ENCODE results near the gene TP53I11.

The TP53I11 gene

GRCh38 chr11:44931466-44931865, 19.2 kb downstream of the TP53I11 start:
- no peak for DNase-seq (ENCODE audit: insufficient read length)
- TF ChIP-seq POLR2AphosphoS5 (IDR thresholded peaks at IDR 0.05; ENCODE audit: low read depth, low read length) (no peak), POLR2A (IDR thresholded peaks at IDR 0.05; ENCODE audit: low read depth, low read length) (no peak), TAF1 (IDR thresholded peaks at IDR 0.05; ENCODE audit: borderline replicate concordance, low read depth, low read length) (no peak)
- FAIRE-seq = no peak

GRCh38 chr11:44930588-44931302, 19.9 kb downstream of the TP53I11 start:
- TF ChIP-seq TAF1 (IDR thresholded peaks at IDR 0.05; ENCODE audit: borderline replicate concordance, low read depth, low read length) = no peak
- DNase-seq (ENCODE audit: insufficient read length) (no peak), FAIRE-seq (no peak)

- DNase-seq (ENCODE audit: insufficient read length) = no peak
- TF ChIP-seq POLR2AphosphoS5 (IDR thresholded peaks at IDR 0.05; ENCODE audit: low read depth, low read length) = no peak
- FAIRE-seq = no peak
Measured at GRCh38 chr11:44928816-44929215, 21.9 kb downstream of the TP53I11 start.

GRCh38 chr11:44928144-44928543, 22.5 kb downstream of the TP53I11 start:
- no peak for TF ChIP-seq POLR2A (IDR thresholded peaks at IDR 0.05; ENCODE audit: low read depth, low read length)
- TF ChIP-seq TAF1 (IDR thresholded peaks at IDR 0.05; ENCODE audit: borderline replicate concordance, low read depth, low read length) = no peak
- TF ChIP-seq POLR2AphosphoS5 (IDR thresholded peaks at IDR 0.05; ENCODE audit: low read depth, low read length) = no peak
- FAIRE-seq = no peak
- no peak for DNase-seq (ENCODE audit: insufficient read length)

DNA sequence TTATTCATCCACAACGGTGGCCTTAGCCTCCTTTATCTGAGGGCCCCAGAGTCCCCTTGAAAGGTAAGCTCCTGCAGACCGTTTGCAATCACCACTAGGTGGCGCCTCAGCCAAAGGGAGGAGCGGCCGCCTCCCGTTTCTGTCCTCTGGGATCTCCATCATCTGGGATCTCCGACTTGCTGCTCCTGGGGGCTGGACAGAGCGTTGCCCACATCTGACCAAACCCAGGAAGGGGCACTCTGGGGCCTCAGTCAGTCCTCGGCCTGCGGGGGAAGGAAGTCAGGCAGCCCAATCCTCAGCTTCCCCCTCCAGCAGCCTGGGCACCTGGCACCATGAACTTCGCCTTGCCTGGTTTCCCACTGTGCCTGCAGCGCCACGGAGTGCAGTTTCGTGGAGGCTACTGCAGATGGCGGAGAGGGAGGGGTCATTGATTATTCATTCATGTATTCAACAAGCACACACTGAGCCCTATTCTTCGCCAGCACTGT, 23.5 kb downstream of the TP53I11 start:
- DNase-seq (ENCODE audit: insufficient read length) (peak; percentile 56), FAIRE-seq (peak; percentile 86)
- TF ChIP-seq POLR2AphosphoS5 (IDR thresholded peaks at IDR 0.05; ENCODE audit: low read depth, low read length) (no peak), POLR2A (IDR thresholded peaks at IDR 0.05; ENCODE audit: low read depth, low read length) (no peak), TAF1 (IDR thresholded peaks at IDR 0.05; ENCODE audit: borderline replicate concordance, low read depth, low read length) (no peak)

GRCh38 chr11:44926036-44926435, 24.6 kb downstream of the TP53I11 start:
- DNase-seq (ENCODE audit: insufficient read length) (no peak), FAIRE-seq (no peak)

GRCh38 chr11:44923806-44924205, 26.9 kb downstream of the TP53I11 start:
- TF ChIP-seq POLR2AphosphoS5 (IDR thresholded peaks at IDR 0.05; ENCODE audit: low read depth, low read length) (no peak), POLR2A (IDR thresholded peaks at IDR 0.05; ENCODE audit: low read depth, low read length) (no peak), TAF1 (IDR thresholded peaks at IDR 0.05; ENCODE audit: borderline replicate concordance, low read depth, low read length) (no peak)
- DNase-seq (ENCODE audit: insufficient read length) = no peak

More at GRCh38 chr11:44926036-44926435, 24.6 kb downstream of the TP53I11 start:
- TF ChIP-seq POLR2AphosphoS5 (IDR thresholded peaks at IDR 0.05; ENCODE audit: low read depth, low read length) (no peak), TAF1 (IDR thresholded peaks at IDR 0.05; ENCODE audit: borderline replicate concordance, low read depth, low read length) (no peak), POLR2A (IDR thresholded peaks at IDR 0.05; ENCODE audit: low read depth, low read length) (no peak)

GRCh38 chr11:44923115-44923514, 27.6 kb downstream of the TP53I11 start:
- TF ChIP-seq POLR2AphosphoS5 (IDR thresholded peaks at IDR 0.05; ENCODE audit: low read depth, low read length) (no peak), TAF1 (IDR thresholded peaks at IDR 0.05; ENCODE audit: borderline replicate concordance, low read depth, low read length) (no peak), POLR2A (IDR thresholded peaks at IDR 0.05; ENCODE audit: low read depth, low read length) (no peak)
- FAIRE-seq (no peak), DNase-seq (ENCODE audit: insufficient read length) (no peak)

More at GRCh38 chr11:44923806-44924205, 26.9 kb downstream of the TP53I11 start:
- FAIRE-seq = no peak

GRCh38 chr11:44920451-44920850, 30.2 kb downstream of the TP53I11 start:
- DNase-seq (ENCODE audit: insufficient read length) = no peak
- TF ChIP-seq POLR2AphosphoS5 (IDR thresholded peaks at IDR 0.05; ENCODE audit: low read depth, low read length) = no peak
- no peak for TF ChIP-seq POLR2A (IDR thresholded peaks at IDR 0.05; ENCODE audit: low read depth, low read length)
- FAIRE-seq = no peak

GRCh38 chr11:44917741-44918140, 32.9 kb downstream of the TP53I11 start:
- FAIRE-seq (no peak), DNase-seq (ENCODE audit: insufficient read length) (no peak)
- TF ChIP-seq POLR2A (IDR thresholded peaks at IDR 0.05; ENCODE audit: low read depth, low read length) (no peak), POLR2AphosphoS5 (IDR thresholded peaks at IDR 0.05; ENCODE audit: low read depth, low read length) (no peak), TAF1 (IDR thresholded peaks at IDR 0.05; ENCODE audit: borderline replicate concordance, low read depth, low read length) (no peak)

- TF ChIP-seq POLR2AphosphoS5 (IDR thresholded peaks at IDR 0.05; ENCODE audit: low read depth, low read length) = no peak
- TF ChIP-seq TAF1 (IDR thresholded peaks at IDR 0.05; ENCODE audit: borderline replicate concordance, low read depth, low read length) = no peak
- TF ChIP-seq POLR2A (IDR thresholded peaks at IDR 0.05; ENCODE audit: low read depth, low read length) = no peak
- FAIRE-seq = peak; percentile 89
- no peak for DNase-seq (ENCODE audit: insufficient read length)
Measured at GRCh38 chr11:44916801-44917385, 33.8 kb downstream of the TP53I11 start.

DNA sequence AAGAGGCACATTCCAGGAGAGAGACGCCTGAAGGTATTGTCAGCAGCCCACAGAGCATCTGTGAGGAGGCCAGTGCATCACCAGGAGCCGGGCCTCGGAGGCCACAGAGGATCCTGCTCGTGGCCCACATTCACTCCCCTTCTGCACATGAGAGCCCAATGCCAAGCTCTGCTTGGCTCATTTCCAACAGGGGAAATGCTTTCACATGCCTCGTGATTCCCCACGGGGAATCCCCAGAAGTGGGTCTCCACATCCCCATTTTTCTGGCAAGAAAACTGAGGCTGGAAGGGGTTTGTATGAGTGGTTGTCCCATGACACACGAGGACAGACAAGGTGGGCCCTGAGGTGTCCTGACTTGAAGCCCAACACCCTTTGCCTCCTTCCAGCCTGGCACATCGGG, 34.4 kb downstream of the TP53I11 start:
- DNase-seq (ENCODE audit: insufficient read length) (no peak), FAIRE-seq (no peak)
- TF ChIP-seq POLR2A (IDR thresholded peaks at IDR 0.05; ENCODE audit: low read depth, low read length) = no peak
- TF ChIP-seq TAF1 (IDR thresholded peaks at IDR 0.05; ENCODE audit: borderline replicate concordance, low read depth, low read length) = no peak
- no peak for TF ChIP-seq POLR2AphosphoS5 (IDR thresholded peaks at IDR 0.05; ENCODE audit: low read depth, low read length)
